Mammary epithelial cell (primary cell): Measurements from ENCODE around the gene PEX5.

Source experiments
- CTCF ChIP-seq, 2 donors: IDR thresholded peaks in 1 of 2; conservative IDR thresholded peaks in 1 of 2; 2 replicates each; pipeline ENCODE4 v1.5.1; 2011 to 2012; ENCODE audit warnings: inconsistent platforms in 2 of 2, low read length in 2 of 2, mild to moderate bottlenecking in 2 of 2, control low read depth in 1 of 2, low read depth in 1 of 2; ENCODE audit not compliant: insufficient read depth in 1 of 2; ENCODE audit errors: extremely low read depth in 1 of 2
- EZH2 ChIP-seq: IDR thresholded peaks from 2 replicates; pipeline ENCODE4 v1.6.1; 2012; ENCODE audit warnings: low read length, inconsistent platforms, borderline replicate concordance

GRCh38 chr12:7150841-7151240, 38.6 kb upstream of the PEX5 start:
- TF ChIP-seq CTCF (conservative IDR thresholded peaks at IDR 0.05 in 1 of 2, IDR thresholded peaks at IDR 0.05 in 1 of 2; ENCODE audit: extremely low read depth in 1 of 2, insufficient read depth in 1 of 2, low read depth in 1 of 2, low read length in 2 of 2): no peak
- no peak for TF ChIP-seq EZH2
